Neural cell (in vitro differentiated cells): Measurements from ENCODE around the gene MYL7. TPM values are rescaled to one million over a fixed set of nuclear protein-coding genes. Genes with fewer than 3 reads are reported as not detected.
"Not testable (repeated sequence)": the region's sequence is repeated elsewhere in the genome, so short reads cannot be mapped to it uniquely, and the experiment has no call there.

ENCODE experiments used
- H2AFZ ChIP-seq: fragments of 200-600, 300-800 bp; sonication (generic), shearing (Covaris generic); 2 replicates; pipeline ENCODE4 v1.6.0; 2014; ENCODE audit warnings: low read depth, mild to moderate bottlenecking, antibody characterized with exemption, low read length, moderate library complexity
- H3F3A ChIP-seq: fragments of 200-600 bp; shearing (Covaris generic); 2 replicates; pipeline ENCODE4 v1.6.1; 2016; ENCODE audit warnings: mild to moderate bottlenecking, moderate library complexity, mixed read lengths, antibody characterized with exemption, low read length; ENCODE audit not compliant: insufficient read depth, poor library complexity, severe bottlenecking
- H3K27ac ChIP-seq: fragments of 200-600, 300-800 bp; sonication (generic), shearing (Covaris generic); 2 replicates; pipeline ENCODE4 v1.5.1; 2014; ENCODE audit warnings: mild to moderate bottlenecking, low read length, moderate library complexity
- H3K27me3 ChIP-seq: fragments of 300-800, 200-600 bp; sonication (generic), shearing (Covaris generic); 2 replicates; pipeline ENCODE4 v1.6.0; 2014; ENCODE audit warnings: mild to moderate bottlenecking, low read depth, low read length, moderate library complexity; ENCODE audit not compliant: insufficient read depth
- H3K36me3 ChIP-seq: fragments of 300-800, 200-600 bp; sonication (generic), shearing (Covaris generic); 2 replicates; pipeline ENCODE4 v1.5.1; 2014; ENCODE audit warnings: mild to moderate bottlenecking, antibody characterized with exemption, low read length, moderate library complexity; ENCODE audit not compliant: insufficient read depth
- H3K4me2 ChIP-seq: fragments of 300-800, 200-600 bp; sonication (generic), shearing (Covaris generic); 2 replicates; pipeline ENCODE4 v1.6.0; 2014; ENCODE audit warnings: mild to moderate bottlenecking, low read length
- H3K4me3 ChIP-seq: fragments of 300-800, 200-600 bp; sonication (generic), shearing (Covaris generic); 2 replicates; pipeline ENCODE4 v1.5.1; 2014; ENCODE audit warnings: mild to moderate bottlenecking, low read length, moderate library complexity
- H3K79me2 ChIP-seq: fragments of 200-600 bp; shearing (Covaris generic); replicated peaks from 2 replicates; pipeline ENCODE4 v1.6.0; 2014; ENCODE audit warnings: mild to moderate bottlenecking, low read length, moderate library complexity; ENCODE audit not compliant: insufficient read depth
- H3K9ac ChIP-seq: fragments of 300-800, 200-600 bp; sonication (generic), shearing (Covaris generic); 2 replicates; pipeline ENCODE4 v1.6.1; 2016; ENCODE audit warnings: mild to moderate bottlenecking, low read length, mixed read lengths
- H3K9me2 ChIP-seq: fragments of 200-600 bp; shearing (Covaris generic); 2 replicates; pipeline ENCODE4 v1.6.1; 2016; ENCODE audit warnings: mild to moderate bottlenecking, low read length, mixed read lengths; ENCODE audit not compliant: insufficient read depth
- H3K9me3 ChIP-seq: fragments of 200-600, 300-800 bp; sonication (generic), shearing (Covaris generic); 2 replicates; pipeline ENCODE4 v1.6.1; 2016; ENCODE audit warnings: mild to moderate bottlenecking, mixed run types, low read length, moderate library complexity, mixed read lengths
- H4K20me1 ChIP-seq: fragments of 200-600 bp; shearing (Covaris generic); 2 replicates; pipeline ENCODE4 v1.6.1; 2016; ENCODE audit warnings: mild to moderate bottlenecking, mixed run types; ENCODE audit not compliant: insufficient read depth
- EP300 ChIP-seq: fragments of 450-650 bp; conservative IDR thresholded peaks from 2 replicates; pipeline ENCODE4 v1.6.1; 2014; ENCODE audit warnings: antibody characterized with exemption, mild to moderate bottlenecking, moderate library complexity; ENCODE audit not compliant: poor library complexity, severe bottlenecking
- EZH2 ChIP-seq: fragments of 200-600, 300-800 bp; shearing (Covaris generic), sonication (generic); IDR thresholded peaks from 2 replicates; pipeline ENCODE4 v1.6.1; 2014; ENCODE audit warnings: antibody characterized with exemption, low read length, borderline replicate concordance, mild to moderate bottlenecking; ENCODE audit not compliant: insufficient read depth, poor library complexity, severe bottlenecking
- MXI1 ChIP-seq: fragments of 450-650 bp; conservative IDR thresholded peaks from 2 replicates; pipeline ENCODE4 v1.6.1; 2014; ENCODE audit warnings: antibody characterized with exemption, mild to moderate bottlenecking; ENCODE audit not compliant: poor library complexity, severe bottlenecking
- POLR2AphosphoS5 ChIP-seq: IDR thresholded peaks from 2 replicates; pipeline ENCODE4 v1.6.1; 2012
- RAD21 ChIP-seq: fragments of 450-650 bp; conservative IDR thresholded peaks from 2 replicates; pipeline ENCODE4 v1.6.1; 2014; ENCODE audit warnings: antibody characterized with exemption, mild to moderate bottlenecking, moderate library complexity
- REST ChIP-seq: IDR thresholded peaks from 2 replicates; pipeline ENCODE4 v1.6.1; 2012; ENCODE audit warnings: borderline replicate concordance
- SMC3 ChIP-seq: fragments of 450-650 bp; conservative IDR thresholded peaks from 2 replicates; pipeline ENCODE4 v1.6.1; 2014; ENCODE audit warnings: antibody characterized with exemption, mild to moderate bottlenecking, moderate library complexity; ENCODE audit not compliant: poor library complexity
- TAF1 ChIP-seq: IDR thresholded peaks from 2 replicates; pipeline ENCODE4 v1.6.1; 2012; ENCODE audit warnings: low read depth
- polyA plus RNA-seq: library from polyadenylated mRNA; depleted of rRNA; stranded (reverse); fragments of >200 nt; gene quantifications from 2 replicates; pipeline ENCODE4 v1.2.3, GENCODE V29; 2014
- TF ChIP-seq, protein P1 (sequence below): fragments of 450-650 bp; IDR thresholded peaks from 2 replicates; pipeline ENCODE4 v1.5.1; 2014; ENCODE audit warnings: antibody characterized with exemption, mild to moderate bottlenecking, moderate library complexity; ENCODE audit not compliant: poor library complexity, severe bottlenecking

MYL7 gene
- polyA plus RNA-seq, 1 donor from 2014 or later: 0.76 TPM

DNA sequence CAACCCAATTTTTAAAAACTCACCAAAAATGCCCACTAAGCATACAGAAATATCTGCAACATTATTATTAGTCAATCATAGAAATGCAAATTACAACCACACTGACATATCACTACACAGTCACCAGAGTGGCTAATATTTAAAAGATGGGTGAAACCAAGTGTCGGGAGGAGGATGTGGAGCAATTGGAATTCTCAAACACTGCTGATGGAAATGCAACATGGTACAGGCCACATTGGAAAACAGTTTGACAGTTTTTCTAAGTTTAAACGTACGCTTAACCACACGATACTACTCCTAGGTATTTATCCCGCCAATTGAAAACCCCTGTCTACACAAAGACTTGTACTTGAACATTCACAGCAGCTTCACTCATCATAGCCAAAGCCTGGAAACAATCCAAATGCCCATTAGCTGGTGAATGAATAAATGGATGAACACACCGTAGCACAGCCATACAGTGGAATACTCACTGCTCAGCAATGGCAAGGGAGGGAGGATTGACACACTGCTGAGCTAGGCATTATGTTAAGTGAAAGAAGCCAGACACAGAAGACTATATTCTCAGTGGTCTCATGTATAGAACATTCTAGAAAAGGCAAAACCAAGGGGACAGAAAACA is 31.8 kb upstream of the MYL7 start:
- H3K9me3 ChIP-seq: no peaks in the 10 kb centered on the region
- TF ChIP-seq EZH2: no peak
- no peak for TF ChIP-seq SMC3
- no peak for TF ChIP-seq POLR2AphosphoS5
- no peak for TF ChIP-seq EP300
- no peak for TF ChIP-seq REST
- TF ChIP-seq, protein P1, sequence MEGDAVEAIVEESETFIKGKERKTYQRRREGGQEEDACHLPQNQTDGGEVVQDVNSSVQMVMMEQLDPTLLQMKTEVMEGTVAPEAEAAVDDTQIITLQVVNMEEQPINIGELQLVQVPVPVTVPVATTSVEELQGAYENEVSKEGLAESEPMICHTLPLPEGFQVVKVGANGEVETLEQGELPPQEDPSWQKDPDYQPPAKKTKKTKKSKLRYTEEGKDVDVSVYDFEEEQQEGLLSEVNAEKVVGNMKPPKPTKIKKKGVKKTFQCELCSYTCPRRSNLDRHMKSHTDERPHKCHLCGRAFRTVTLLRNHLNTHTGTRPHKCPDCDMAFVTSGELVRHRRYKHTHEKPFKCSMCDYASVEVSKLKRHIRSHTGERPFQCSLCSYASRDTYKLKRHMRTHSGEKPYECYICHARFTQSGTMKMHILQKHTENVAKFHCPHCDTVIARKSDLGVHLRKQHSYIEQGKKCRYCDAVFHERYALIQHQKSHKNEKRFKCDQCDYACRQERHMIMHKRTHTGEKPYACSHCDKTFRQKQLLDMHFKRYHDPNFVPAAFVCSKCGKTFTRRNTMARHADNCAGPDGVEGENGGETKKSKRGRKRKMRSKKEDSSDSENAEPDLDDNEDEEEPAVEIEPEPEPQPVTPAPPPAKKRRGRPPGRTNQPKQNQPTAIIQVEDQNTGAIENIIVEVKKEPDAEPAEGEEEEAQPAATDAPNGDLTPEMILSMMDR: no peak
- no peak for TF ChIP-seq RAD21
- TF ChIP-seq TAF1: no peak
- no peak for TF ChIP-seq MXI1
- H3K79me2 ChIP-seq: no peaks in the 10 kb centered on the region
- H3K4me3 ChIP-seq: no peak overlapping the region
- H4K20me1 ChIP-seq: no peaks in the 10 kb centered on the region
- no peak overlapping the region for H3K4me2 ChIP-seq
- no peak overlapping the region for H3K27ac ChIP-seq
- no peaks in the 10 kb centered on the region for H3K36me3 ChIP-seq
- no peak overlapping the region for H2AFZ ChIP-seq
- no peaks in the 10 kb centered on the region for H3K27me3 ChIP-seq
- H3K9me2 ChIP-seq: no peaks in the 10 kb centered on the region
- H3K9ac ChIP-seq: no peak overlapping the region
- no peaks in the 10 kb centered on the region for H3F3A ChIP-seq

- Histone ChIP-seq H4K20me1 (no peaks in the 10 kb centered on the region), H3K36me3 (no peaks in the 10 kb centered on the region), H3K4me3 (no peak overlapping the region), H3K79me2 (no peaks in the 10 kb centered on the region), H3K27ac (no peak overlapping the region), H3K27me3 (no peaks in the 10 kb centered on the region), H3F3A (no peaks in the 10 kb centered on the region), H2AFZ (no peak overlapping the region), H3K4me2 (no peak overlapping the region), H3K9me2 (no peaks in the 10 kb centered on the region), H3K9ac (no peak overlapping the region), H3K9me3 (no peaks in the 10 kb centered on the region)
- TF ChIP-seq POLR2AphosphoS5 (no peak), EP300 (no peak), SMC3 (no peak), TAF1 (no peak)
These were observed 31.2 kb upstream of the MYL7 start for GRCh38 chr7:44172352-44172751.

DNA sequence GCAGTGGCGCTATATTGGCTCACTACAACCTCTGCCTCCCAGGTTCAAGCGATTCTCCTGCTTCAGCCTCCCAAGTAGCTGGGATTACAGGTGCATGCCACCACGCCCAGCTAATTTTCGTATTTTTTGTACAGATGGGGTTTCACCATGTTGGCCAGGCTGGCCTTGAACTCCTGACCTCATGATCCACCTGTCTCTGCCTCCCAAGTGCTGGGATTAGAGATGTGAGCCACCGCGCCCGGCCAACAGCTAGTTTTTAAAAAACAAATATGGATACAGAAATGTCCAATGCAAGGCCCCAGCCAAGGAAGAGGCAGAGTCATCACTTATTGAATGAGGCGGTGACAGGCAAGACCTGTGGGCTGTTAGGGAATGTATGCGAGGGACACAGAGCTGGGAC is 30.8 kb upstream of the MYL7 start:
- not testable (repeated sequence) for H4K20me1 ChIP-seq, H3K9me2 ChIP-seq, H3K27me3 ChIP-seq, H3K79me2 ChIP-seq, H3K4me3 ChIP-seq, H3K9me3 ChIP-seq, H3K36me3 ChIP-seq, H3F3A ChIP-seq, H2AFZ ChIP-seq, H3K9ac ChIP-seq, H3K27ac ChIP-seq, H3K4me2 ChIP-seq
